K562 (cell line): ENCODE measurements around the gene CRYAB. TPM values are rescaled to one million over a fixed set of nuclear protein-coding genes. Genes with fewer than 3 reads are reported as not detected.

Experiments used
- ATAC-seq: fragments of 200-7000 bp; cut with Tn5 transposase; 3 replicates; pipeline ENCODE4 v1.9.1; 2020; ENCODE audit warnings: moderate library complexity
- BruUV-seq: library from RNA; stranded (reverse); fragments of 400-500 nt; replicated peaks from 2 replicates; lab custom pipeline; 2021; lab: Mats Ljungman, UMichigan
- CTCF ChIA-PET: fragments of 300-600 bp; formaldehyde crosslinking; extraction: SDS; loops from one replicate; lab custom pipeline; 2021; ENCODE audit warnings: low intra/inter-chr PET ratio; lab: Yijun Ruan, JAX
- POLR2A ChIA-PET: fragments of 300-600, 350-650 bp; sonication (Branson Sonifier 250); formaldehyde crosslinking; extraction: SDS; loops from one replicate; lab custom pipeline; 2021; ENCODE audit warnings: antibody characterized with exemption, inconsistent platforms; lab: Yijun Ruan, JAX
- DNase-seq, 4 experiments: peaks; one replicate each; pipeline versions ENCODE4 v3.0.0 to v3.0.0-alpha.2; 2011 to 2018; ENCODE audit warnings: low spot score in 3 of 4, mixed read lengths in 3 of 4; ENCODE audit errors: extremely low read depth in 1 of 4
- FAIRE-seq: peaks from 2 replicates; lab custom pipeline; 2011; peaks lifted over from hg19 to GRCh38; lab: Jason Lieb, UNC
- H2AFZ ChIP-seq: 2 replicates; pipeline ENCODE4 v1.6.0; 2011; ENCODE audit warnings: low read depth, low read length, control low read depth, inconsistent platforms
- H3K27ac ChIP-seq: fragments of 200-600 bp; 3 replicates; pipeline ENCODE4 v1.8.0; 2011; ENCODE audit warnings: low read depth, mild to moderate bottlenecking, control low read depth, inconsistent platforms, low read length, moderate library complexity, mixed read lengths; ENCODE audit errors: extremely low read depth
- H3K27me3 ChIP-seq, 2 experiments: fragments of 300-600 bp in 1 of 2; 2 replicates in 1 of 2; 3 replicates in 1 of 2; pipeline versions ENCODE4 v1.6.0 to v1.8.0; 2011; ENCODE audit warnings: inconsistent platforms in 2 of 2, low read length in 2 of 2, mild to moderate bottlenecking in 1 of 2, mixed read lengths in 1 of 2, moderate library complexity in 1 of 2; ENCODE audit not compliant: control insufficient read depth in 2 of 2, insufficient read depth in 2 of 2
- H3K36me3 ChIP-seq: fragments of 300-600 bp; 3 replicates; pipeline ENCODE4 v1.8.0; 2011; ENCODE audit warnings: mild to moderate bottlenecking, low read length, inconsistent platforms; ENCODE audit not compliant: control insufficient read depth, insufficient read depth
- H3K4me1 ChIP-seq, 2 experiments: fragments of 200-600 bp in 1 of 2; replicated peaks in 1 of 2; 2 replicates in 1 of 2; 3 replicates in 1 of 2; pipeline versions ENCODE4 v1.5.1 to v1.8.0; 2011; ENCODE audit warnings: inconsistent platforms in 2 of 2, low read length in 2 of 2, mild to moderate bottlenecking in 1 of 2, mixed read lengths in 1 of 2, moderate library complexity in 1 of 2; ENCODE audit not compliant: control insufficient read depth in 2 of 2, insufficient read depth in 2 of 2
- H3K4me2 ChIP-seq: 2 replicates; pipeline ENCODE4 v1.6.1; 2011; ENCODE audit warnings: low read length, control low read depth, inconsistent platforms, mixed read lengths; ENCODE audit not compliant: insufficient read depth
- H3K4me3 ChIP-seq: fragments of 200-600 bp; sonication (generic), shearing (Covaris generic); 2 replicates; pipeline ENCODE4 v1.5.1; 2016; ENCODE audit warnings: control low read depth, inconsistent platforms
- H3K79me2 ChIP-seq: fragments of 200-600 bp; 3 replicates; pipeline ENCODE4 v1.8.0; 2011; ENCODE audit warnings: low read length, inconsistent platforms; ENCODE audit not compliant: control insufficient read depth, insufficient read depth
- H3K9ac ChIP-seq, 2 experiments: 2 replicates each; pipeline versions ENCODE4 v1.6.0 to v1.6.1; 2011; ENCODE audit warnings: low read depth in 2 of 2, low read length in 2 of 2, control low read depth in 1 of 2, inconsistent platforms in 1 of 2, mild to moderate bottlenecking in 1 of 2, mixed read lengths in 1 of 2; ENCODE audit not compliant: insufficient read depth in 1 of 2
- H3K9me1 ChIP-seq: one replicate; pipeline ENCODE4 v1.6.0; 2011; ENCODE audit warnings: inconsistent platforms, mild to moderate bottlenecking, low read length, moderate library complexity; ENCODE audit not compliant: control insufficient read depth, insufficient read depth
- H3K9me3 ChIP-seq: replicated peaks from 2 replicates; pipeline ENCODE4 v1.5.1; 2011; ENCODE audit warnings: low read depth, low read length, inconsistent platforms; ENCODE audit not compliant: control insufficient read depth, insufficient read depth
- H4K20me1 ChIP-seq: replicated peaks from 2 replicates; pipeline ENCODE4 v1.6.1; 2011; ENCODE audit warnings: low read length, inconsistent platforms, mixed read lengths; ENCODE audit not compliant: control insufficient read depth, insufficient read depth
- CBX3 ChIP-seq, 2 experiments: IDR thresholded peaks; 1 replicate in 1 of 2; 2 replicates in 1 of 2; pipeline ENCODE4 v1.6.1; 2012; ENCODE audit warnings: inconsistent platforms in 2 of 2, low read length in 2 of 2, borderline replicate concordance in 1 of 2, control low read depth in 1 of 2
- ILK ChIP-seq: fragments of 450-650 bp; IDR thresholded peaks from 2 replicates; pipeline ENCODE4 v1.6.1; 2016; ENCODE audit warnings: missing genetic modification characterization, low read depth, mild to moderate bottlenecking, missing compliant biosample characterization, moderate library complexity, borderline replicate concordance
- SAFB ChIP-seq: fragments of 200-400 bp; formaldehyde crosslinking; IDR thresholded peaks from 2 replicates; pipeline ENCODE4 v1.6.1; 2017; ENCODE audit warnings: low read depth, low read length, borderline replicate concordance
- SLC30A9 ChIP-seq: fragments of 250-450 bp; sonication (Bioruptor Pico); IDR thresholded peaks from 2 replicates; pipeline ENCODE4 v1.8.0; 2022; ENCODE audit warnings: mild to moderate bottlenecking, moderate library complexity
- U2AF2 ChIP-seq: fragments of 200-400 bp; formaldehyde crosslinking; optimal IDR thresholded peaks from 2 replicates; pipeline ENCODE3; 2017; ENCODE audit warnings: low read depth, mild to moderate bottlenecking, low read length
- ZFP36 ChIP-seq: fragments of 150-350 bp; IDR thresholded peaks from 2 replicates; pipeline ENCODE4 v1.6.1; 2018; ENCODE audit warnings: low read length, low read depth; ENCODE audit not compliant: partially characterized antibody
- ZNF280A ChIP-seq: fragments of 450-650 bp; IDR thresholded peaks from 2 replicates; pipeline ENCODE4 v1.6.1; 2018; ENCODE audit warnings: mild to moderate bottlenecking, low read depth; ENCODE audit not compliant: partially characterized antibody
- ZNF431 ChIP-seq: sonication (generic); formaldehyde crosslinking; IDR thresholded peaks from 2 replicates; pipeline ENCODE4 v1.8.0; 2022; ENCODE audit warnings: mild to moderate bottlenecking, missing genetic modification reagents
- WGBS: fragments of 100-300 bp; shearing (Covaris generic); methylation state at CpG from one replicate; pipeline ENCODE4 v1.1.6; 2016; ENCODE audit warnings: low coverage, mixed read lengths; ENCODE audit not compliant: insufficient coverage; ENCODE audit errors: missing lambda C conversion rate; 5-methylcytosine and 5-hydroxymethylcytosine counted together
- in situ Hi-C: fragments of 300-500 bp; cut with MboI; formaldehyde crosslinking; loops from 4 replicates; pipeline ENCODE4 v1.15.0; 2018; ENCODE audit warnings: inconsistent platforms, mixed read lengths
- intact Hi-C: fragments of 100-400 bp; cut with micrococcal nuclease; formaldehyde crosslinking; loops from 2 replicates; pipeline ENCODE4 v1.14.2; 2022
- polyA plus RNA-seq, 8 experiments: library from polyadenylated mRNA; depleted of rRNA in 4 of 8; stranded (reverse) in 5 of 8; unstranded in 3 of 8; fragments of >200 nt; fragmentation: Nextera tagmentation in 2 of 8; fragmentation: Illumina TruSeq in 1 of 8; extraction: Ambion mirVana in 2 of 8; extraction: Trizol in 1 of 8; gene quantifications; 2 replicates each; pipeline versions ENCODE4 v1.2.1 to v1.2.3, GENCODE V29; 2011 to 2014; ENCODE audit warnings: inconsistent platforms in 1 of 8, missing spikeins in 1 of 8
- total RNA-seq, 7 experiments: library from RNA; depleted of rRNA in 6 of 7; stranded (reverse); fragments of >200 nt in 6 of 7; fragmentation: Illumina TruSeq in 2 of 7; extraction: Trizol in 2 of 7; gene quantifications; 2 replicates each; pipeline versions ENCODE4 v1.2.1 to v1.2.3, GENCODE V29; 2011 to 2021; ENCODE audit warnings: low replicate concordance in 1 of 7
- TF ChIP-seq, protein P1 (sequence below): fragments of 450-650 bp; IDR thresholded peaks from 2 replicates; pipeline ENCODE4 v1.6.1; 2016; ENCODE audit warnings: borderline replicate concordance

The CRYAB gene
- total and polyA plus RNA-seq, 9 of the 15 experiments (the other 6 are each of a cell fraction or from before 2014, with no cell fraction given), result 0.83 to 7.5 (median 3.6) TPM

- Histone ChIP-seq H3K9me1 (no peaks in the 10 kb centered on the region), H3K79me2 (no peaks in the 10 kb centered on the region), H3K9me3 (peaks cover 3% of the 10 kb centered on the region; the same call in 1 of the 2 replicates), H3K27ac (no peak overlapping the region), H3K4me1 (peaks cover 7 to 9% of the 10 kb centered on the region in 2 experiments), H3K4me3 (no peak overlapping the region), H3K27me3 (no peaks in the 10 kb centered on the region)
- DNase-seq (no peak), ATAC-seq (no peak)
- WGBS, result 65% methylated on average over 3 of the region's 3 CpGs
- TF ChIP-seq SAFB, result no peak
- TF ChIP-seq ZFP36, result peak; percentile 28
- no peak for TF ChIP-seq ILK
- no peak for TF ChIP-seq SLC30A9 (CRISPR knock-in tag)
- TF ChIP-seq, protein P1, sequence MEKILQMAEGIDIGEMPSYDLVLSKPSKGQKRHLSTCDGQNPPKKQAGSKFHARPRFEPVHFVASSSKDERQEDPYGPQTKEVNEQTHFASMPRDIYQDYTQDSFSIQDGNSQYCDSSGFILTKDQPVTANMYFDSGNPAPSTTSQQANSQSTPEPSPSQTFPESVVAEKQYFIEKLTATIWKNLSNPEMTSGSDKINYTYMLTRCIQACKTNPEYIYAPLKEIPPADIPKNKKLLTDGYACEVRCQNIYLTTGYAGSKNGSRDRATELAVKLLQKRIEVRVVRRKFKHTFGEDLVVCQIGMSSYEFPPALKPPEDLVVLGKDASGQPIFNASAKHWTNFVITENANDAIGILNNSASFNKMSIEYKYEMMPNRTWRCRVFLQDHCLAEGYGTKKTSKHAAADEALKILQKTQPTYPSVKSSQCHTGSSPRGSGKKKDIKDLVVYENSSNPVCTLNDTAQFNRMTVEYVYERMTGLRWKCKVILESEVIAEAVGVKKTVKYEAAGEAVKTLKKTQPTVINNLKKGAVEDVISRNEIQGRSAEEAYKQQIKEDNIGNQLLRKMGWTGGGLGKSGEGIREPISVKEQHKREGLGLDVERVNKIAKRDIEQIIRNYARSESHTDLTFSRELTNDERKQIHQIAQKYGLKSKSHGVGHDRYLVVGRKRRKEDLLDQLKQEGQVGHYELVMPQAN, result no peak
- peak; percentile 100 for TF ChIP-seq ZNF431 (CRISPR knock-in tag)
- peak; percentile 32 for TF ChIP-seq ZNF280A
- TF ChIP-seq CBX3 (IDR thresholded peaks at IDR 0.05; ENCODE audit: borderline replicate concordance in 1 of 2, low read length in 2 of 2), result peak in 1 of 2 experiments; percentile 82; a peak in 1 of 3 replicates
- no peak for TF ChIP-seq U2AF2
- TF ChIP-seq, all 486 proteins: peak for 4
- H3K36me3 ChIP-seq, result no peaks in the 10 kb centered on the region
- ChIA-PET POLR2A (interaction anchor here (0.6 kb wide), 1 partner anchor 22 kb away, joined by 3 read pairs; no protein-coding TSS in a partner anchor), CTCF (no interaction called here)
- FAIRE-seq, result no peak
- in situ Hi-C loops, result no loop called here
- intact Hi-C loops, result no loop called here
- no peaks in the 10 kb centered on the region for H4K20me1 ChIP-seq
- no peak overlapping the region for H3K9ac ChIP-seq
- H3K4me2 ChIP-seq, result no peak overlapping the region
- BruUV-seq, result no TSS peak
- H2AFZ ChIP-seq, result no peak overlapping the region
Measured at GRCh38 chr11:111951565-111951964, 40.0 kb upstream of the CRYAB start.
